GM13976 (cell line): Measurements from ENCODE around the gene HOXB6.

Experiments
- DNase-seq: peaks from one replicate; pipeline ENCODE4 v3.0.0; 2012; ENCODE audit warnings: low spot score
- CTCF ChIP-seq: IDR thresholded peaks from 2 replicates; pipeline ENCODE4 v1.5.1; 2012; ENCODE audit warnings: borderline replicate concordance, mild to moderate bottlenecking; ENCODE audit not compliant: insufficient read depth; ENCODE audit errors: extremely low read depth, missing control alignments, control extremely low read depth
- in situ Hi-C: fragments of 300-500 bp; cut with MboI; formaldehyde crosslinking; loops from one replicate; pipeline ENCODE4 v1.12.0; 2022; ENCODE audit warnings: low sequenced_read_pairs, mixed read lengths, inconsistent platforms; ENCODE audit not compliant: unreplicated experiment

The HOXB6 gene

GRCh38 chr17:48634493-48635208 is 29.9 kb upstream of the HOXB6 start:
- in situ Hi-C loops = no loop called here
- no peak for DNase-seq
- TF ChIP-seq CTCF = no peak

GRCh38 chr17:48633266-48633677 is 28.5 kb upstream of the HOXB6 start:
- no peak for DNase-seq
- no peak for TF ChIP-seq CTCF
- in situ Hi-C loops = no loop called here

DNA sequence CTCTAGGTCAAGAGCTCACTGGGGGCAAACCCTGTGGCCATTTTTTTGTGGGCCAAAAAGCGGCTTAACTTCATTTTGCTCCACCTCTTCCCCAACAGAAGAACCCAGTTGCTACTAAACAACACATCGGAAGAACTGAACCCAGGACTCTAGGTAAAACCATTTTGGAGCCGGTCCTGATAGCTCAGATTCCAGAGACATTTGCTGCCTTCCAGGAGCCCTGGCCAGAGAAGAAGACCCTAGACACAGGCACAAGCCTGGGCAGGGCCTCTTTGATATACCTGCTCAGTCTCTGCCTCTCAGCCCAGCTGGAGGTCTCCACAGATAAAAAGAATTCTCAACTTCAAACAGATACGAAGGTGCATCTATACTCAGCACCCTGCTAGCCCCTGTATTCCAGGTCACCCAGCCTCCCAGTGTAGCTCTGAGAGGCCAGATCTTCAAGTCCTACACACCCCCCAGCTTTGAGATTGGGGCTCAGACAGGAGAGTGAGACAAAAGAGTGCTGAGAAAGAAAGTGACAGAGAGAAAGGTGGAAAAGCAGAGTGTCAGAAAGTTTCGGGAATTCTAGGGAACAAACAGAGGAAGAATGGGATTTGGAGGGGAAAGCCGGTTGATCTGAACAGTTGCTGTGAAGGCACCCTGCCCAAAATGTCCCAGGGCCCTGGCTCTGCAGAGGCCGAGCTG is 27.9 kb upstream of the HOXB6 start:
- DNase-seq = no peak
- no peak for TF ChIP-seq CTCF
- in situ Hi-C loops = no loop called here

GRCh38 chr17:48631693-48632578 is 27.1 kb upstream of the HOXB6 start:
- DNase-seq = peak; percentile 67
- in situ Hi-C loops = no loop called here
- TF ChIP-seq CTCF = no peak

GRCh38 chr17:48630925-48631692 is 26.3 kb upstream of the HOXB6 start:
- DNase-seq = no peak
- in situ Hi-C loops = no loop called here
- TF ChIP-seq CTCF = no peak

GRCh38 chr17:48630009-48630924 is 25.5 kb upstream of the HOXB6 start:
- in situ Hi-C loops = no loop called here
- no peak for DNase-seq
- TF ChIP-seq CTCF = no peak
